Immature natural killer cell (primary cell): ENCODE measurements around the gene PWP2. TPM values are rescaled to one million over a fixed set of nuclear protein-coding genes. Genes with fewer than 3 reads are reported as not detected.
"Not testable (repeated sequence)": the region's sequence is repeated elsewhere in the genome, so short reads cannot be mapped to it uniquely, and the experiment has no call there.

Experiments used
- DNase-seq, 3 donors: peaks; one replicate each; pipeline ENCODE4 v3.0.0; 2022; ENCODE audit warnings: mixed read lengths in 1 of 3
- H3K27ac Mint-ChIP-seq, 6 donors: one replicate each; pipeline ENCODE4 v1.8.0; 2020; ENCODE audit warnings: mixed read lengths in 6 of 6, mild to moderate bottlenecking in 5 of 6, inconsistent platforms in 4 of 6, moderate library complexity in 3 of 6
- H3K27me3 Mint-ChIP-seq, 3 donors: one replicate each; pipeline ENCODE4 v1.8.0; 2020 to 2021; ENCODE audit warnings: low read depth in 3 of 3, mild to moderate bottlenecking in 3 of 3, mixed read lengths in 3 of 3, moderate library complexity in 3 of 3, inconsistent platforms in 1 of 3
- H3K36me3 Mint-ChIP-seq, 3 donors: one replicate each; pipeline ENCODE4 v1.8.0; 2020; ENCODE audit warnings: mixed read lengths in 3 of 3, inconsistent platforms in 2 of 3, mild to moderate bottlenecking in 2 of 3
- H3K4me1 Mint-ChIP-seq, 2 donors: one replicate each; pipeline ENCODE4 v1.8.0; 2020; ENCODE audit warnings: inconsistent platforms in 2 of 2, mild to moderate bottlenecking in 2 of 2, mixed read lengths in 2 of 2, moderate library complexity in 1 of 2
- H3K4me3 Mint-ChIP-seq, 5 donors: one replicate each; pipeline ENCODE4 v1.8.0; 2020; ENCODE audit warnings: mild to moderate bottlenecking in 5 of 5, mixed read lengths in 5 of 5, inconsistent platforms in 3 of 5, moderate library complexity in 3 of 5
- H3K9me3 Mint-ChIP-seq, 6 donors: one replicate each; pipeline ENCODE4 v1.8.0; 2020; ENCODE audit warnings: mild to moderate bottlenecking in 6 of 6, mixed read lengths in 6 of 6, inconsistent platforms in 4 of 6, moderate library complexity in 3 of 6
- polyA plus RNA-seq, 3 donors: library from polyadenylated mRNA; unstranded; fragments of 300-500 nt; fragmentation: Illumina TruSeq; gene quantifications; one replicate each; pipeline ENCODE4 v1.2.3, GENCODE V29; 2021

The PWP2 gene
- polyA plus RNA-seq: 10 to 100 TPM in 1 of 3 donors, 1 to 10 TPM in 1, under 1 TPM in 1; 0.63 to 23.8 (median 7.4) TPM

DNA sequence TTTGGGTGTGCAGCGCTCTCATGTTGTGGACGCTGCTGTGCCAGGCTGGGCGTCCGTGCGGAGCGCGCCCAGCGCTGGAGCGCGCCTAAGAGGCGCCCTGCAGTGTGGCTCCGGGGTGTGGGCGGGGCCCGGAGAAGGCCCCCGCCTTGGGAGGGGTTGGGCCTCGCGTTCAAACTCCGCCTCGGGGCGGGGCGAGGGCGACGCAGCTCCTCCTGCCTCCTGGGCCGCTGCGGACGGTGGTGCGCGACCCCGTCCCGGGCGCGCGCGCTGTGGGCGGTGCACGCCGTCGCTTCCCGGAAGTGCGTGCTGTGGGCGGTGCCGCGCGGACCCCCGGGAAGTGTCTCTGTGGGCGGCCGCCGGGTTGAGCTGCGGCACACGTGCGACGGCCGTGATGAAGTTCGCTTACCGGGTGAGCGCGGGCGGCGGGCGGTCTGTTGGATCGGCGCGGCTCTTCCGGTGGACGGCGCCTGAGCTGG, at the start of gene PWP2:
PWP2 (plus strand) TSS at position 374 of the 476 bp plus-strand sequence; CDS start at position 392, 18 bp downstream.
- H3K4me1 Mint-ChIP-seq, H3K9me3 Mint-ChIP-seq, H3K36me3 Mint-ChIP-seq, H3K27ac Mint-ChIP-seq, H3K27me3 Mint-ChIP-seq: not testable (repeated sequence)
- peak within 1 kb of the TSS in 2 of 5 donors; percentile 38 to 50 for H3K4me3 Mint-ChIP-seq
- peak; percentile 62 to 76 (median 73) for DNase-seq

DNA sequence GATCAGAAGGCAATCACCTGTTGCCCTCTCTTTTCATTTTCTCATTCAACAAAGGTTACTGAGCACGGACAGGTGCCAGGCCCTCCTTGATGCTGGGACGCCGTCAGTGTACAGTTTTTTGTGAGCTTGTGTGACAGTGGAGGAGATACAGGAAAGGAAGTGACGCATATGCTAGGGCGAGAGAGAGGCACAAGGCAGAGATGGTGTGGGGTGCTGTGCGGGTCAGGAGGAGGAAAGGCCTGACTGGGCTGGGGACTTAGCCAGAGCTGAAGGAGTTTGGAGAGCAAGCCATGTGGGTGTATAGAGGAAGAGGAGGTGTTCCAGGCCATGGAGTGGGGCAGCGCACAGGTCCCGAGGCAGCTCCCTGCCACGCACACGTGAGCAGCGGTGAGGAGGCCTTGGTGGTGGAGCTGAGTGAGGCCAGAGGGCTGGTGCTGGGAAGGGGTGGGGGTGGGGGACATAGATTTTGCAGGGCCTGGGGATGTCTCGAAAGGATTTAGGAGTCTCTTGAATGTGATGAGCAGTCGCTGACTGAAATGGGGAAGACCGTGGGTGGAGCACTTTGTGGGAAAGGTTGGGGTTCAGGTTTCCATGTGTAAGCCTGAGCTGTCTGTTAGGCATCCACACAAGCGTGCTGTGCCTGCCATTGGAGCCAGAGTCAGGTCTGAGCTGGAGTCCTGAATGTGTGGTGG, 49.1 kb upstream of the PWP2 start:
- Mint-ChIP-seq H3K9me3 (no peaks in the 10 kb centered on the region), H3K27me3 (peaks cover 0 to 19% (median 10%) of the 10 kb centered on the region in 3 donors), H3K4me3 (peak overlapping the region in 2 of 5 donors; percentile 1 to 20), H3K27ac (peak overlapping the region; percentile 85 to 96 (median 91)), H3K36me3 (peaks cover 19 to 31% (median 26%) of the 10 kb centered on the region in 3 donors), H3K4me1 (peaks cover 25 to 62% of the 10 kb centered on the region in 2 donors)
- peak; percentile 30 to 35 (median 34) for DNase-seq

DNA sequence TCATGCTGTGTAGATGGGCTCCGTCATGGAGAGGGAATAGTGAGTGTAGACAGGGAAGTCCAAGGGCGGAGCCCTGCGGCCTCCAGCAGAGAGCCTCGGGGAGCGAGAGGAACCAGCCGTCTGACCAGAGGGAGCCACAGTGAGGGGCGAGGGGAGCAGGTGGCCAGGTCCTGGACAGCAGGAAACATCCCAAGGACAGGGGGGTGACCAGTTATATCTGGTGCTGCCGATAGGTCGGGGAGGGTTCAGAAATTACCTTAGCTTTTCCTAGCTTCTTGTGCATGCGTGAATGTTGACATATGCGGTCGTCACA, 48.6 kb upstream of the PWP2 start:
- H3K27me3 Mint-ChIP-seq: peaks cover 0 to 20% (median 12%) of the 10 kb centered on the region in 3 donors
- DNase-seq: no peak
- peaks cover 28 to 59% of the 10 kb centered on the region in 2 donors for H3K4me1 Mint-ChIP-seq
- H3K4me3 Mint-ChIP-seq: peak overlapping the region in 1 of 5 donors; percentile 20
- no peaks in the 10 kb centered on the region for H3K9me3 Mint-ChIP-seq
- H3K36me3 Mint-ChIP-seq: peaks cover 22 to 30% (median 27%) of the 10 kb centered on the region in 3 donors
- peak overlapping the region; percentile 49 to 96 (median 90) for H3K27ac Mint-ChIP-seq

DNA sequence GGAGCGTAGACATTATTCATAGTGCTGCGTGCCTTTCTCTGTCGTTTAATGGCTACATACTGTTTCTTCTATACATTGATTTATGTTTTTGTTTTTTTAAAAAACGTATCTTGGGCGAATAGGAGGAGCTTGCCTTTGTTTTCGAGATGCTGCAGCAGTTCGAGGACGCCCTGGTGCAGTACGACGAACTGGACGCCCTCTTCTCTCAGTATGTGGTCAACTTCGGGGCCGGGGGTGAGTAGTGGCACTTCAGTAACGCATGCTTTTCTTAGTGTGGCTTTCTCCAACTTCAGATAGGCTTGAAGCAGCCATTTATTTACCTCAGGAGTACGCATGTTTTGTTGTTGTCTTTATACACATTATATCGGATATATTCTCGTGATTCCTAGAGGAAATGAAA, 48.2 kb upstream of the PWP2 start:
- no peak for DNase-seq
- Mint-ChIP-seq H3K9me3 (no peaks in the 10 kb centered on the region), H3K4me1 (peaks cover 31 to 59% of the 10 kb centered on the region in 2 donors), H3K4me3 (no peak overlapping the region), H3K36me3 (peaks cover 26 to 31% (median 30%) of the 10 kb centered on the region in 3 donors), H3K27ac (peak overlapping the region; percentile 49 to 96 (median 90)), H3K27me3 (peaks cover 0 to 16% (median 12%) of the 10 kb centered on the region in 3 donors)

DNA sequence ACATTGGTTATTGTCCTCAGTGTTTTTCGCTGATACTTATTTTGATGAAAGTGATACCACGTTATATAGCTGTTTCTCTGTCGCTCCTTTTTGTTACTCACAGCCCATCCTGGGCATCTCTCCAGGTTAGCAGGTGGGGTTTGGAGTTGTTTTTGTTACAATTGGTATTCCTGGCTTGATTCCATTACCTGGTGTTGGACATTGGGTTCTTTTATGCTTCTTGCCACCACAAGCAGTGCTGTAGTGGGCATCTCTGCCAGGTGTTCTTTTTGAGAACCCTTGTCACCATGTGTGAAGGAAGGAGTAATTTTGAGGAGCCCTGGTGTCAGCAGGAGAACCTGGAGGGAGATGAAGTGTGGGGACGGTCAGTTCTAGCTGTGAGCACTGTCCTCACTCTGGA, 47.5 kb upstream of the PWP2 start:
- H3K27me3 Mint-ChIP-seq: peaks cover 2 to 16% (median 12%) of the 10 kb centered on the region in 3 donors
- no peak overlapping the region for H3K4me3 Mint-ChIP-seq
- peaks cover 31 to 36% (median 35%) of the 10 kb centered on the region in 3 donors for H3K36me3 Mint-ChIP-seq
- H3K9me3 Mint-ChIP-seq: no peaks in the 10 kb centered on the region
- H3K4me1 Mint-ChIP-seq: peaks cover 34 to 59% of the 10 kb centered on the region in 2 donors
- peak overlapping the region; percentile 31 to 96 (median 80) for H3K27ac Mint-ChIP-seq
- DNase-seq: no peak

DNA sequence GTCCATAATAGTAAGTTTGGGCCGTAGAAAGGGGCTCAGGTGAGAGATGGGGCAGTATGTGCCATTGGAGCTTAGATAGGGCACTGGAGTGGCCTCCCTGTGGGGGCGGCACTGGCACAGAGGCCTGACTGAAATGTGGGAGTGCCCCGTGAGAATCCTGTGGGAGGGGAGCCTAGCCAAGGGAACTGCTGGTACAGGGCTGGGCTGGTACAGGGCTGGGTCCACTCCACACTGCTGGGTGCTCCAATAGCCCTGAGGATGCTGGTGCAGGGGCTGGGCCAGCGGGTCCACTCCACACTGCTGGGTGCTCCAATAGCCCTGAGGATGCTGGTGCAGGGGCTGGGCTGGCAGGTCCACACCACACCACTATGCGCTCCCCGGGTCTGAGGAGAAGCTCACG, 44.8 kb upstream of the PWP2 start:
- H3K27ac Mint-ChIP-seq: peak overlapping the region; percentile 45 to 100 (median 100)
- peaks cover 39 to 50% (median 41%) of the 10 kb centered on the region in 3 donors for H3K36me3 Mint-ChIP-seq
- H3K9me3 Mint-ChIP-seq: no peaks in the 10 kb centered on the region
- DNase-seq: no peak
- peaks cover 56 to 65% of the 10 kb centered on the region in 2 donors for H3K4me1 Mint-ChIP-seq
- H3K4me3 Mint-ChIP-seq: no peak overlapping the region
- H3K27me3 Mint-ChIP-seq: peaks cover 13 to 31% (median 21%) of the 10 kb centered on the region in 3 donors

DNA sequence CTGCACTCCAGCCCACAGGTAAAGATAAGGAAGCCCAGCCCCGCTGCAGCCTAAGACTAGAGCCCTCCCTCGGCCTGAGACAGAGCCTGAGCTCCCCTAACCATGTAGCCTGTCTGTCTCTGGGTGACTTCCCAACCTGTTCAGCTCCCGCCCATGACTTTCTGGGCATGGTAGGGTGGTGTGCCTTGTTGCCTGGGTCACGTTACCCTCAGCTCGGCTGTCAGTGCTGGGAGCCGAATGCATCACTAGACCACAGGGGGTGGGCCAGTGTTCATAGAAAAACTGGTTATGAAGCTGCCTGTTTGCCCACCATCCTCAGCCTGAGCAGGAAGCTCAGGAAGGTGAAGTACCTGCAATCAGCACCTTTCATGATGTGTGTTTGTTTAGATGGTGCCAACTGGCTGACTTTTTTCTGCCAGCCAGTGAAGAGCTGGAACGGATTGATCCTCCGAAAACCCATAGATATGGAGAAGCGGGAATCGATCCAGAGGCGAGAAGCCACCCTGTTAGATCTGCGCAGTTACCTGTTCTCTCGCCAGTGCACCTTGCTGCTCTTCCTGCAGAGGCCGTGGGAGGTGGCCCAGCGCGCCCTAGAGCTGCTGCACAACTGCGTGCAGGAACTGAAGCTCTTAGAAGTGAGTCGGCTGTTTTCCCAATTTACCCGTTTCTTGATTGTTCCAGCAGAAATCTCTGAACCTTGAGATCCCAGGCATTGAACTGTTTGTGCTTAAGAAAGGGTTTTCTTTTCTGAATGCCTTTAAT, 43.9 kb upstream of the PWP2 start:
- Mint-ChIP-seq H3K9me3 (no peaks in the 10 kb centered on the region), H3K4me1 (peaks cover 55 to 65% of the 10 kb centered on the region in 2 donors), H3K27ac (peak overlapping the region; percentile 96 to 100 (median 100)), H3K4me3 (peak overlapping the region in 1 of 5 donors; percentile 34), H3K27me3 (peaks cover 16 to 31% (median 22%) of the 10 kb centered on the region in 3 donors), H3K36me3 (peaks cover 35 to 50% (median 49%) of the 10 kb centered on the region in 3 donors)
- no peak for DNase-seq

DNA sequence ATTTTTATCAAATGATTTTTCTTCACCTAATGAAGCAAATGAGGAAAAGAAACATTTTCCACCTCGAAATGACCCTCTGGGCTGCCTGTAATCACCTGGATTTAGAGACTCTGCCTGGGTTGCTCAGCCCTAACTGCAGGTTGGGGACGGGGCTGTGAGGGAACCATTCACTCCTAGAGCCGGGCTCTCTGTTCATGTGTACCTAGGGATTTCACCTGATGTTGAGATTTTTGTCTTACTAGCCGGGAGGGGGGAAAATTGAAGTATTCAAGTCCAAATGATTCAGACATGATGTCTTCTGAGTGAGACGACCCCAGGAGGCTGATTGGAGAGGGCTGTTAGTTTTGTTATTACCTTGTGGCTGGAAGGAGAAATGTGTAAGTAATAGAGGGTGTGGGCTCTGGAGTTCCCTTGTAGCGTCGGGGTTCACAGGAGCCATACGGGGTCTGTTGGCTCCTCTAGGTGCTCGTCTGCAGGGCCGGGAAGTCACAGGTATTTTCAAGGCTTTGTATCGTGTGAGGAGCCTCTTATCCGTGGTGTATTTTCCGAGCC, 42.3 kb upstream of the PWP2 start:
- peaks cover 62 to 70% of the 10 kb centered on the region in 2 donors for H3K4me1 Mint-ChIP-seq
- peak overlapping the region; percentile 75 to 93 (median 86) for H3K4me3 Mint-ChIP-seq
- no peaks in the 10 kb centered on the region for H3K9me3 Mint-ChIP-seq
- peaks cover 38 to 59% (median 50%) of the 10 kb centered on the region in 3 donors for H3K36me3 Mint-ChIP-seq
- no peak for DNase-seq
- peaks cover 20 to 29% (median 20%) of the 10 kb centered on the region in 3 donors for H3K27me3 Mint-ChIP-seq
- H3K27ac Mint-ChIP-seq: peak overlapping the region; percentile 99 to 100 (median 100)

DNA sequence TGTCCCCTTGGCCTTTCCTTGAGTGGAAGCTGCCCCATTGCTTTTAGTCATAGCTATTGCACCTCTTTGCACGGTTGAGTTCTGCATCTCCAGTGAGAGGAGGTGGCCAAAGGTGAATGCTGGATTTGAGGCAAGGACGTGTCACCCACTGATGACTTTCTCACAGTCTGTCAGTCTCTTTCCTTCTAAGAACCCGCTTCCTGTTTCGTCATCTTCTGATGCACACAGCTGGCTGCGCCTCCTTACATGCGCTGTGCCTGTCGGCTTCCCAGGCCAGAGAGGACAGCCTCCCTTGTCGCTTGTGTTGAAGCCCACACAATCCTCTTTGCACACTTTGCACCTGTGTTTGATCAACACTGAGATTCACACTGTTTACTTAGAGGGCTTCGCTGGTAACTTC, 41.8 kb upstream of the PWP2 start:
- H3K4me3 Mint-ChIP-seq: peak overlapping the region; percentile 75 to 93 (median 86)
- H3K27ac Mint-ChIP-seq: peak overlapping the region; percentile 99 to 100 (median 100)
- H3K36me3 Mint-ChIP-seq: peaks cover 38 to 60% (median 51%) of the 10 kb centered on the region in 3 donors
- H3K9me3 Mint-ChIP-seq: no peaks in the 10 kb centered on the region
- H3K4me1 Mint-ChIP-seq: peaks cover 63 to 75% of the 10 kb centered on the region in 2 donors
- H3K27me3 Mint-ChIP-seq: peaks cover 20 to 29% (median 21%) of the 10 kb centered on the region in 3 donors
- peak; percentile 94 to 95 (median 94) for DNase-seq

DNA sequence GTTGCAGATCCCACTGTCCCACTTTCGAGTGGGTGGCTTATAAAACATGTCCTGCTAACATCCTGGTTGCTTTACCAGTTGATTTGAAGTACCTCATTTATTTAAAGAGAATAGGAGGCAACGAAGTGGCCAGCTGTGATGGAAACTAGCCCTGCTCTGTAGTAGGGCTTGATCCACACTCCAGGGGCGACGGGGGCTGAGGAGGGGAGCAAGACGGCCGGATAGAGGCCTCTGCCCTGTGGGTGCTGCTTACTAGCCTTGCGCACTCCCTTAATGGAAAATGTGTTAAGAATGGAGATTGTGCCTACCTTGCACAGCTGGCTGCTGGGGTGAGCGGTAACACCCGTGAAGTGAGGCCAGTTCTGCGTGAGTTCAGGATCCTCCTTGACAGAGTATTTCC, 41.1 kb upstream of the PWP2 start:
- no peak for DNase-seq
- peak overlapping the region; percentile 99 to 100 (median 100) for H3K27ac Mint-ChIP-seq

DNA sequence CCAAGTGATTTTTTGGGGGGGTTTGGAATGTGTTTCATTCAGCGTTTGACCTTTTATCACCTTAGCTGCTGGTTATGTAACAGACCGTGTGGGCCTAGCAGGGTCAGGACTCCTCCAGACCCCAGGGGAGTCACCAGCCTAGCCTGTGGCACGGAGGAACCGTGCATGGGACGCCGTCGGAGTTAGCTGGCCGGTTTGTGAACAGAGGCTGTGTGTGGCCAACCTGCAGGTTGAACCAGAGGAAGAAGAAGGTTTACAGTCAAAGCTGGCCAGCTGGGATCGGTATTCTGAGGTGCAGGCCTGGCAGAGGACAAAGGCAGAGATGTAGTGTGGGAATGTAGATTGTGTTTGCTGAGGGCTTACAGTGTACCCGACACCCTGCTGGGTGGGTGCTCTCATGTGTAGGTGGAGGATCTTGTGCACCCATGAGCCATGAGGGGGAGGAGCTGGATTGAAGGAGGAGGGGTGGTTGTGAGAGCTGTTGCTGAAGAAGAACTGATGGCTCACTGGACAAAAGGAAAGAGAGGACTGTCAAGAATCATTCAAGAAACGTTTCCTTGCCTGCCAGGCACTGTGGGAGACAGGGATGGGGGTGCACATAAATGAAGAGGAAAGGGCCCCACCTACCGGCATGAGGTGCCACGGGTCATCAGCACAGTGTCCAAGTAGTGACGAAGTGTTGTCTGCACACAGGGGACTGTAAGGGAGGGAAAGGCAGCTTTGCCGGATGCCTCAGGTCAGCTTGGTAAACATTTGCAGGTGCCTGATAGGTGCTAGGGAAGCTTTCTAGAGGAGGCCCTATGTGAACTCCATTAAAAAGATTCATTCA, 40.0 kb upstream of the PWP2 start:
- Mint-ChIP-seq H3K4me1 (peaks cover 77 to 92% of the 10 kb centered on the region in 2 donors), H3K27ac (peak overlapping the region; percentile 99 to 100 (median 100)), H3K4me3 (peak overlapping the region in 4 of 5 donors; percentile 9 to 32 (median 25)), H3K9me3 (no peaks in the 10 kb centered on the region), H3K27me3 (peaks cover 20 to 26% (median 21%) of the 10 kb centered on the region in 3 donors), H3K36me3 (peaks cover 46 to 68% (median 51%) of the 10 kb centered on the region in 3 donors)
- no peak for DNase-seq

More for the DNA sequence above, 41.1 kb upstream of the PWP2 start:
- no peaks in the 10 kb centered on the region for H3K9me3 Mint-ChIP-seq
- H3K27me3 Mint-ChIP-seq: peaks cover 20 to 26% (median 21%) of the 10 kb centered on the region in 3 donors
- H3K4me1 Mint-ChIP-seq: peaks cover 68 to 82% of the 10 kb centered on the region in 2 donors
- peaks cover 39 to 65% (median 51%) of the 10 kb centered on the region in 3 donors for H3K36me3 Mint-ChIP-seq
- peak overlapping the region; percentile 75 to 93 (median 86) for H3K4me3 Mint-ChIP-seq

DNA sequence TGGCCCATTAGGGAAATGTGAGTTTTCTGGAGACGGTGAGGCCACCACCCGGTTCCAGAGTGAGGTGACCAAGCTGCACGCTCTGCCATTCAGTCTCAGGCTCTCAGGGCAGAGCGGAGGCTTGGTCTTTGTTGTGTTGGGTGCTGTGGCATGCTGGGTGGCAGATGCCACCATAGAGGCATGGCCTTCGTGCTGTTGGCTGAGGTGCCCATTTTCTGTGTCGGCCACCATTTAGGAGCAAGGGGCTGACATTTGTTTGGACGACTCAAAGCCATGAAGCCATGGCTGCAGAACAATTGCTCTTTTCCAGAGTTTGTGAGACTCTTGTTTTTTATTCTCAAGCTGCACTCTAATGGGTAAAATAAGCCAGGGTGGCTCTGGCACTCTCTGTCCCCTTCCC, 36.8 kb upstream of the PWP2 start:
- no peaks in the 10 kb centered on the region for H3K9me3 Mint-ChIP-seq
- peak overlapping the region in 4 of 6 donors; percentile 30 to 100 (median 88) for H3K27ac Mint-ChIP-seq
- H3K27me3 Mint-ChIP-seq: peaks cover 15 to 19% (median 19%) of the 10 kb centered on the region in 3 donors
- peaks cover 81 to 98% of the 10 kb centered on the region in 2 donors for H3K4me1 Mint-ChIP-seq
- no peak for DNase-seq
- H3K4me3 Mint-ChIP-seq: no peak overlapping the region
- peaks cover 37 to 64% (median 42%) of the 10 kb centered on the region in 3 donors for H3K36me3 Mint-ChIP-seq
